ENCODE measurements around the gene FGD4.

DNA sequence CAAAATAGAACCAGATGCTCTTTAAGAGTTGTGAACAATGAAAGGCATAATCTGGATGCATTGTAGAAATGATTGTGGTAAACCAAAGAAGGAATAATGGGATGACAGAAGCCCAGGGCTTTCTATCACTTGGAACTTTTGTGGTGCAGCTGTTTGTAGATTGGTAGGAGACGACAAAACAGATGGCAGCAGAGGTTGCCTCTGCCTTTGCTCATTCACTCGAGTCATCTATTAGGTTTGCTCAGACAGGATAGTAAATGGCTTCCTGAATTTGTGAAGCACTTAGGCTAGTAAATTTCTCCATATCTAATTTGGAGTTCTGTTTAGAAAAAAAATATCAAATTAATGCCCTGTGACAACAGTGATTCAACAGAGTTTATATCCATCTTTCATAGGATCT, 78.4 kb downstream of the FGD4 start:
- TF ChIP-seq, protein P1, sequence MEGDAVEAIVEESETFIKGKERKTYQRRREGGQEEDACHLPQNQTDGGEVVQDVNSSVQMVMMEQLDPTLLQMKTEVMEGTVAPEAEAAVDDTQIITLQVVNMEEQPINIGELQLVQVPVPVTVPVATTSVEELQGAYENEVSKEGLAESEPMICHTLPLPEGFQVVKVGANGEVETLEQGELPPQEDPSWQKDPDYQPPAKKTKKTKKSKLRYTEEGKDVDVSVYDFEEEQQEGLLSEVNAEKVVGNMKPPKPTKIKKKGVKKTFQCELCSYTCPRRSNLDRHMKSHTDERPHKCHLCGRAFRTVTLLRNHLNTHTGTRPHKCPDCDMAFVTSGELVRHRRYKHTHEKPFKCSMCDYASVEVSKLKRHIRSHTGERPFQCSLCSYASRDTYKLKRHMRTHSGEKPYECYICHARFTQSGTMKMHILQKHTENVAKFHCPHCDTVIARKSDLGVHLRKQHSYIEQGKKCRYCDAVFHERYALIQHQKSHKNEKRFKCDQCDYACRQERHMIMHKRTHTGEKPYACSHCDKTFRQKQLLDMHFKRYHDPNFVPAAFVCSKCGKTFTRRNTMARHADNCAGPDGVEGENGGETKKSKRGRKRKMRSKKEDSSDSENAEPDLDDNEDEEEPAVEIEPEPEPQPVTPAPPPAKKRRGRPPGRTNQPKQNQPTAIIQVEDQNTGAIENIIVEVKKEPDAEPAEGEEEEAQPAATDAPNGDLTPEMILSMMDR (IDR thresholded peaks at IDR 0.05), result no peak
- TF ChIP-seq POLR2A (IDR thresholded peaks at IDR 0.05), result no peak

Data from body of pancreas (tissue), 4 donors.